Fibroblast of lung (primary cell): ENCODE results near the gene DNAH14. TPM values are rescaled to one million over a fixed set of nuclear protein-coding genes. Genes with fewer than 3 reads are reported as not detected.

ENCODE experiments used
- DNase-seq, 2 donors: peaks; one replicate each; pipeline versions ENCODE4 v3.0.0 to v3.0.0-alpha.2; 2010; ENCODE audit warnings: low read depth in 2 of 2
- H2AFZ ChIP-seq: 2 replicates; pipeline ENCODE4 v1.5.1; 2012; ENCODE audit warnings: low read length, control low read depth, inconsistent platforms
- H3K27ac ChIP-seq: 2 replicates; pipeline ENCODE4 v1.5.1; 2011; ENCODE audit warnings: low read length, control low read depth; ENCODE audit not compliant: insufficient read depth
- H3K27me3 ChIP-seq: 2 replicates; pipeline ENCODE4 v1.5.1; 2011; ENCODE audit warnings: mild to moderate bottlenecking, low read length; ENCODE audit not compliant: control insufficient read depth, insufficient read depth
- H3K36me3 ChIP-seq: 2 replicates; pipeline ENCODE4 v1.5.1; 2011; ENCODE audit warnings: low read length; ENCODE audit not compliant: control insufficient read depth, insufficient read depth
- H3K4me1 ChIP-seq: 2 replicates; pipeline ENCODE4 v1.5.1; 2011; ENCODE audit warnings: low read length; ENCODE audit not compliant: control insufficient read depth, insufficient read depth; ENCODE audit errors: extremely low read depth
- H3K4me2 ChIP-seq: 2 replicates; pipeline ENCODE4 v1.5.1; 2011; ENCODE audit warnings: low read length, control low read depth; ENCODE audit not compliant: insufficient read depth; ENCODE audit errors: extremely low read depth
- H3K4me3 ChIP-seq, 4 experiments: fragments of 200-600 bp in 1 of 4; sonication (generic) in 1 of 4; replicated peaks in 1 of 4; 2 replicates each; pipeline ENCODE4 v1.5.1; 2011 to 2016; ENCODE audit warnings: low read length in 4 of 4, low read depth in 3 of 4, mild to moderate bottlenecking in 3 of 4, control low read depth in 2 of 4, inconsistent platforms in 1 of 4, mixed read lengths in 1 of 4; ENCODE audit not compliant: insufficient read depth in 1 of 4; ENCODE audit errors: control extremely low read depth in 1 of 4
- H3K79me2 ChIP-seq: 2 replicates; pipeline ENCODE4 v1.5.1; 2012; ENCODE audit warnings: mild to moderate bottlenecking, low read length, inconsistent platforms; ENCODE audit not compliant: control insufficient read depth, insufficient read depth
- H3K9ac ChIP-seq: 2 replicates; pipeline ENCODE4 v1.5.1; 2011; ENCODE audit warnings: mild to moderate bottlenecking, low read length, control low read depth; ENCODE audit not compliant: insufficient read depth
- H3K9me3 ChIP-seq: 2 replicates; pipeline ENCODE4 v1.5.1; 2012; ENCODE audit warnings: low read depth, low read length; ENCODE audit not compliant: control insufficient read depth, insufficient read depth
- H4K20me1 ChIP-seq: 2 replicates; pipeline ENCODE4 v1.5.1; 2011; ENCODE audit warnings: low read length; ENCODE audit not compliant: control insufficient read depth, insufficient read depth; ENCODE audit errors: extremely low read depth
- EZH2 ChIP-seq: IDR thresholded peaks from 2 replicates; pipeline ENCODE4 v1.5.1; 2012; ENCODE audit warnings: low read length, control low read depth, mild to moderate bottlenecking; ENCODE audit errors: missing control alignments
- polyA plus RNA-seq, 2 donors: library from polyadenylated mRNA; depleted of rRNA in 1 of 2; stranded (reverse) in 1 of 2; unstranded in 1 of 2; fragments of >200 nt; gene quantifications; 2 replicates each; pipeline ENCODE4 v1.2.1, GENCODE V29; 2011 to 2012; ENCODE audit warnings: missing spikeins in 1 of 2
- total RNA-seq: library from RNA; depleted of rRNA; stranded (reverse); fragments of >200 nt; gene quantifications from 2 replicates; pipeline ENCODE4 v1.2.1, GENCODE V29; 2014
- TF ChIP-seq, protein P1 (sequence below), 2 donors: IDR thresholded peaks in 1 of 2; conservative IDR thresholded peaks in 1 of 2; 1 replicate in 1 of 2; 2 replicates in 1 of 2; pipeline ENCODE4 v1.5.1; 2011 to 2012; ENCODE audit warnings: low read length in 2 of 2, control low read depth in 1 of 2, inconsistent platforms in 1 of 2, low read depth in 1 of 2, mild to moderate bottlenecking in 1 of 2

The DNAH14 gene
- total and polyA plus RNA-seq, 2 donors (not counting 1 experiment from before 2014, with no cell fraction given), result 5.4 to 19.7 TPM

DNA sequence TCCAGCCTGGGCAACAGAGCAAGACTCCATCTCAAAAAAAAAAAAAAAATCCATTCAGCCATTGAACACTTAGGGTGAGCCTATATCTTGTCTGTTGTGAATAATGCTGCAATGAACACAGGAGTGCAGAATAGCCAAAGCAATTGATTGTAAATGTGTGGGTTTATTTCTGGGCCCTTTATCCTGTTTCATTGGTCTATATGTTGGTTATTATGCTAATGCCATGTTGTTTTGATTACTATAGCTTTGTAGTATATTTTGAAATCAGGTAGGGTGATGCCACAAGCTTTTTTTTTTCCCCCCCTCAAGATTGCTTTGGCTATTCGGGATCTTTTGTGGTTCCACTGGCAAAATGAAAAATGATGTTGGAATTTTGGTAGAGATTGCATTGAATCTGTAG, 330.8 kb downstream of the DNAH14 start:
- no peaks in the 10 kb centered on the region for H3K36me3 ChIP-seq
- no peaks in the 10 kb centered on the region for H3K79me2 ChIP-seq
- H3K4me2 ChIP-seq, result no peak overlapping the region
- no peaks in the 10 kb centered on the region for H3K27me3 ChIP-seq
- H3K27ac ChIP-seq, result no peak overlapping the region
- no peak for DNase-seq
- H4K20me1 ChIP-seq, result no peaks in the 10 kb centered on the region
- H3K9me3 ChIP-seq, result no peaks in the 10 kb centered on the region
- no peak overlapping the region for H3K9ac ChIP-seq
- no peak overlapping the region for H2AFZ ChIP-seq
- TF ChIP-seq, protein P1, sequence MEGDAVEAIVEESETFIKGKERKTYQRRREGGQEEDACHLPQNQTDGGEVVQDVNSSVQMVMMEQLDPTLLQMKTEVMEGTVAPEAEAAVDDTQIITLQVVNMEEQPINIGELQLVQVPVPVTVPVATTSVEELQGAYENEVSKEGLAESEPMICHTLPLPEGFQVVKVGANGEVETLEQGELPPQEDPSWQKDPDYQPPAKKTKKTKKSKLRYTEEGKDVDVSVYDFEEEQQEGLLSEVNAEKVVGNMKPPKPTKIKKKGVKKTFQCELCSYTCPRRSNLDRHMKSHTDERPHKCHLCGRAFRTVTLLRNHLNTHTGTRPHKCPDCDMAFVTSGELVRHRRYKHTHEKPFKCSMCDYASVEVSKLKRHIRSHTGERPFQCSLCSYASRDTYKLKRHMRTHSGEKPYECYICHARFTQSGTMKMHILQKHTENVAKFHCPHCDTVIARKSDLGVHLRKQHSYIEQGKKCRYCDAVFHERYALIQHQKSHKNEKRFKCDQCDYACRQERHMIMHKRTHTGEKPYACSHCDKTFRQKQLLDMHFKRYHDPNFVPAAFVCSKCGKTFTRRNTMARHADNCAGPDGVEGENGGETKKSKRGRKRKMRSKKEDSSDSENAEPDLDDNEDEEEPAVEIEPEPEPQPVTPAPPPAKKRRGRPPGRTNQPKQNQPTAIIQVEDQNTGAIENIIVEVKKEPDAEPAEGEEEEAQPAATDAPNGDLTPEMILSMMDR (conservative IDR thresholded peaks at IDR 0.05 in 1 of 2, IDR thresholded peaks at IDR 0.05 in 1 of 2; ENCODE audit: low read depth in 1 of 2, low read length in 2 of 2), result no peak
- no peak for TF ChIP-seq EZH2
- H3K4me1 ChIP-seq, result no peaks in the 10 kb centered on the region
- no peak overlapping the region for H3K4me3 ChIP-seq

- no peaks in the 10 kb centered on the region for H3K27me3 ChIP-seq
- TF ChIP-seq, protein P1 (conservative IDR thresholded peaks at IDR 0.05 in 1 of 2, IDR thresholded peaks at IDR 0.05 in 1 of 2; ENCODE audit: low read depth in 1 of 2, low read length in 2 of 2), result no peak
- no peak overlapping the region for H3K4me2 ChIP-seq
- no peaks in the 10 kb centered on the region for H3K9me3 ChIP-seq
- H3K9ac ChIP-seq, result no peak overlapping the region
- no peak for DNase-seq
- no peaks in the 10 kb centered on the region for H3K36me3 ChIP-seq
- H2AFZ ChIP-seq, result no peak overlapping the region
- H3K4me1 ChIP-seq, result no peaks in the 10 kb centered on the region
- H4K20me1 ChIP-seq, result no peaks in the 10 kb centered on the region
- no peaks in the 10 kb centered on the region for H3K79me2 ChIP-seq
- no peak overlapping the region for H3K4me3 ChIP-seq
- H3K27ac ChIP-seq, result no peak overlapping the region
These were observed 348.0 kb downstream of the DNAH14 start for GRCh38 chr1:225277445-225277844.

GRCh38 chr1:225280563-225280962, 351.1 kb downstream of the DNAH14 start:
- Histone ChIP-seq H3K4me1 (no peaks in the 10 kb centered on the region), H3K27me3 (no peaks in the 10 kb centered on the region), H3K4me2 (no peak overlapping the region), H3K9me3 (no peaks in the 10 kb centered on the region), H3K4me3 (no peak overlapping the region), H3K9ac (no peak overlapping the region), H3K27ac (no peak overlapping the region), H3K79me2 (no peaks in the 10 kb centered on the region), H3K36me3 (no peaks in the 10 kb centered on the region), H4K20me1 (no peaks in the 10 kb centered on the region), H2AFZ (no peak overlapping the region)
- TF ChIP-seq, protein P1 (conservative IDR thresholded peaks at IDR 0.05 in 1 of 2, IDR thresholded peaks at IDR 0.05 in 1 of 2; ENCODE audit: low read depth in 1 of 2, low read length in 2 of 2), result no peak
- TF ChIP-seq EZH2, result no peak
- no peak for DNase-seq
